Activated CD4-positive, alpha-beta T cell treated with anti-CD3 and anti-CD28 coated beads for 4 hours (primary cell): ENCODE measurements around the gene CNRIP1.
A peak's percentile ranks its signal among the peaks of the same experiment; 100 is the strongest.
"Not testable (repeated sequence)": the region's sequence is repeated elsewhere in the genome, so short reads cannot be mapped to it uniquely, and the experiment has no call there.

Experiments used
- DNase-seq, 2 donors: peaks; one replicate each; pipeline ENCODE4 v3.0.0-alpha.2; 2020

CNRIP1 gene, protein sequence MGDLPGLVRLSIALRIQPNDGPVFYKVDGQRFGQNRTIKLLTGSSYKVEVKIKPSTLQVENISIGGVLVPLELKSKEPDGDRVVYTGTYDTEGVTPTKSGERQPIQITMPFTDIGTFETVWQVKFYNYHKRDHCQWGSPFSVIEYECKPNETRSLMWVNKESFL

DNA sequence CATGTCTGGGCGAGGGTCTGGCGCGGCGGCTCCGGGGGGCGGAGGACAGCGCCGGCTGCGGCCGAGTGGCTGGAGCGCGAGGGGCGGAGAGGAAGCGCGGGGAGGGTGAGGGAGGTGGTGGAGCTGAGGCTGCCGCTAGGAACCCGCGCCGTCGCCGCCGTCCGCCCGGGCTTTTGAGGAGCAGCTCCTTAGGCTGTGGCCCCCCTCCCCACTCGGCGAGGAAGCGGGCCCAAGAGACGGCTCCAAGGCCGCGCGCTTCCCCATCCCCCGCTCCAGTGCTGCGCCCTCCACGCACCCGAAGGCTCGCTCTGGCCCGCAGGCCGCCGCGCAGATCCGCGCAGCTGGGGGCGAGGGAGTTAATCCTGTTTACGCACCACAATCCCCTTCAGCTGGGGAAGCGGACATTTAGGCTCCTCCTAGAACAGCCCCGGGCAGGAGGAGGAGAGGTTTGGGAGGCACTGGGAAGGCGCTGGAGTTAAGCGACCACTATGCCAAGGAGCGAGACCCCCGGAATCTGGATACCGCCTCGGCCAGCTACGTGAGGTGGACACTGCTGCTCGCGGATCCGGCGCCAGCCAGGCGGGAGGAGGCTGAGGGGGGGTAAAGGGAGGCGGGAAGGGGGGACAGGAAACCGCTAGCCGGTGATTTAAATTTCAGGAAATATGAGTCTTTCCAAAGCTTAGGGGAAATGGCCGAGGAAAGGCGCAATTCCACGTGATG is at the start of gene CNRIP1:
CNRIP1 (minus strand) TSS at position 552 of the 720 bp plus-strand sequence; CDS start at position 3, 549 bp downstream.
- DNase-seq: no peak

DNA sequence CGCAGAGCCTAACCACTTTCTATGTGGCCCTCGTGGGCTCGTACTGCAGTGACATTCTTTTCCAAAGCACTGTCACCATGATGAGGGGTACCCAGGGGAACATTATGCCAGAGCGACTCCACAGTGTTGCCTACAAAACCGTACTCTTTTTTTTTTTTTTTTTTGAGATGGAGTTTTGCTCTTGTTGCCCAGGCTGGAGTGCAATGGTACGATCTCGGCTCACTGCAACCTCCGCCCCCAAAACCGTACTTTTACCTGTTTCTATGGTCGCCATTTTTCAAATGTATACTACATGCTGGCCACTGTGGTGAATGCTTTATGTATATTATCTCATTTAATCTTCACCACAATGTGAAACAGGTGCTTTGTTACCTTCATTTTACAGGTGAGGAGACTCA is 49.6 kb upstream of the CNRIP1 start:
- DNase-seq: no peak

DNA sequence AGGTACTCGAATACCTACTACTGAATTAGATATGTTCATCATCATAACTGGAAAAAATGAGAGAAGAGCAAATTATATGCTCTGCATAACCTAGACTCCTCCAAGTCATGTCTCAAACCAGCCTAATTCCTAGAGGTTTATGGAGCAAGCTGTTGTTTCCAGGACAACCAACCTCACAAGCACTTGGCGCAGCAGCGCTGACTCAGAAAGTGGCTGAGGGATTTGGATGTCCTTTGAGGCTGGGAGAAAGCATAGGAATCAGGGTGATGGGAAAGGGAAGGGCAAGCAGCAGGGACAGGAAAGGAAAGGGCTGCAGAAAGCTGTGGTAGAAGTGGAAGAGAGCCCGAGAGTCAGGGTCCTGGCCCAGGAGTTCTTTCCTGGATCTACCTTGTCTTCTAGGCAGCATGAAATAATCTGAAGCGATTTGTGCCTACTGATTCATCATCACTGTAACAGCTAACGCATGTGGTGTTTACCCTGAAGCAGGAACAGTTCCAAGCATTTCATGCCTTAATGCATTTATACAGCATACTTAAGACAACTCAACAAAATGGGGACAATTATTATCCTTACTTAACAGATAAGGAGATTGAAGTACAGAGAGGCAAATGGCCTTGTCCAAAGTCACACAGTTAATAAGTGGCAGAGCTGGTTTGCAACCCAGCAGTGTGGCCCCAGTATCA is 49.0 kb upstream of the CNRIP1 start:
- no peak for DNase-seq

DNA sequence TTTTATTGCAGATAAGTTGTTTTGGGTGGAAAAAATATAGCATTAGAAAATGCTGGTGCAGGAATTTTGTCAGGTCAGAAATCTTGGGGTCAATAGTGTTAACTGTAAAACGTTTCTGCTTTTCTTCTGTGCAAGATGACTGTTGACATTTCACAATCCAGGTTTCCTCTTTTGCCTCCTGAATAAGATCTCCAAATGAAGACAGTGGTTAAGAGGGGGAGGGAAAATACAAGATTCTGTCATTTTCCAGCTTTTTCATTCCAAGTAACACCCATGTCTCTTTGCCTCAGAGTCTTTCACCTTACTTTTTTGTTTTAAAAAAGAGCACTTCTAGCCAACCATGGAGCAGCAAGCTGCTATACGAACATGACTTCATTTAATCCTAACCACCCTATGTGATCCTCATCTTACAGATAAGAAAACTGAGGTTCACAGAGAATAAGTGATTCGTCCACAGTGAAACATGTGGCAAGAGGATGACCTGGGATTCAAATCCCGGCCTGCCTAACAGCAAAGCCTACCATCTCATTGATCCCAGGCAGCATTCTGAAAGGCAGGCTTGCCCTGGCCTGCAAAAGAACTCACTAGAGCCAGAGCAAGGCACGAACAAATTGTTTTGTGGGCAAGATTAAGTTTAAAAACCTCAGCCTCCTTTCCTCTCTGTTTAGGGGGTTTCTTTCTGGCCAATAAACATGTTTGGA is 48.4 kb upstream of the CNRIP1 start:
- DNase-seq: no peak

DNA sequence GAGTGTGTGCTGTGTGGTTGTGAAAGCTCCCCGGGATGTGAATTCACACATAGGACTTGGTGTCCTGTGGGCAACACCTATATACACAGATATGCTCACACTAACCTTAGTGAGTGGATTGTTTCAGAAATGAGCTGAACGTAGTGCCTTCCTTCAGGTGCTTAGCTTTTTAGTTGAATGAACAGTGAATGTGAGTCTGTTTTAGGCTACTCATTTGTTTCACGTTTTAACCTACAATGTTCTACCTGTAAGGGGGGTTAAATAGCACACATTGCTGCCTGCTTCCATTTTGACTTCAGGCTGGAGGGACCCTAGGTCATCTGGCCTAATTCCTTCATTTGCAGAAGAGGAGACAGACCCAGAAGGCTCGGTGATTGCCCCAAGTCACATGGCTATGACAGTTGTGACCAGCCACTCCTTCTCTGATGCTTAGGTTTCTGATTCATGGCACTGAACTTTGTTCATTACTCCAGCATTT is 46.4 kb upstream of the CNRIP1 start:
- DNase-seq: no peak

DNA sequence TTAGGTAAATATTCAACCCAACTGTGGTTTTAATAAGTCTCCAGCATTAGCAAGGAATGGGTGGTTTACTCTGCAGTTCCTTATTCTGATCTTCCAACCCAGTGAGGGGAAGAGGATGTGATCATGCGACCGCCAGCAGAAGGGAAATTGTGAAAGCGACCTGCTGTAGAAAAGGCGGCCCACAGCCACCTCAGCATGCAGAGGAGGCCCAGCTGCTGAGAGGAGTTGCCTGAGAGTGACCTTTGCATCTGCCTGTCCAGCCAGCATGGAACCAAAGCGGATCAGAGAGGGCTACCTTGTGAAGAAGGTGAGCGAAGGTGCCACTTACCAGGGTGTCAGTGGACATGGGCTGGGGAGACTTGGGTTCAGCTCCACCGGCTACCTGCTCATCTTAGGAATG is 45.3 kb upstream of the CNRIP1 start, which contains the start of gene PLEK:
PLEK (plus strand) TSS at position 196 of the 400 bp plus-strand sequence; CDS start at position 266, 70 bp downstream.
- no peak for DNase-seq

DNA sequence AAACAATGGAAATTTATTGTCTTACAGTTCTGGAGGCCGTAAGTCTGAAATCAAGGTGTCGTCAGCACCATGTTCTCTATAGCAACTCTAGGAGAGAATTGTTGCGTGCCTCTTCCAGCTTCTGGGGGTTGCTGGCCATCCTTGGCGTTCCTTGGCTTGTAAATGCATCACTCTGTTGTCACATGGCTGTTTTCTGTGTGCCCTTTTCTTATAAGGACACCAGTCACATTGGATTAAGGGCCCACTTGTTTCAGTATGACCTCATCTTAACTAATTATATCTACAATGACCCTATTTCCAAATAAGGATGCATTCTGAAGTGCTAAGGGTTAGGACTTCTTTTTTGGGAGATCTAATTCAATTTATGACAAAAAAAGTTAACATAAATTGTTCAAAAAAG is 44.0 kb upstream of the CNRIP1 start:
- no peak for DNase-seq

DNA sequence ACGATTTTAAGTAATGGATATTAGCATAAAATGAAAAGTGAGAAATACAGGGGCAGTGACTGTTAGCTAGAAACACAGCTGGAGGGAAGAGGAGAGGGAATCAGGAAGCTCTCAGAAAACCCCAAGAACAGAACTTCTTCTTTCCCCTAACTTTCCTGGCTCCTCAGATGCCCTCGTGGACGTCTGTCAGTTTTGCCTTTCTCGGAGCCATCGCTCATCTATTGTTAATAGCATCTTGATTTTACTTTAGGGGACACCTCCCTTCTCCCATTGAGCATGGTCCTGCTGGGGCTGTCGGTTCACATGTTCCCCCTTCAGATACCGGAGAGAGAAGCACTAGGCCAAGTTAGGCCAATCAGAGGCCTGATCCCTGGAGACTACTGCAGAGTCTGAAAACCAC is 43.0 kb upstream of the CNRIP1 start:
- DNase-seq: no peak

DNA sequence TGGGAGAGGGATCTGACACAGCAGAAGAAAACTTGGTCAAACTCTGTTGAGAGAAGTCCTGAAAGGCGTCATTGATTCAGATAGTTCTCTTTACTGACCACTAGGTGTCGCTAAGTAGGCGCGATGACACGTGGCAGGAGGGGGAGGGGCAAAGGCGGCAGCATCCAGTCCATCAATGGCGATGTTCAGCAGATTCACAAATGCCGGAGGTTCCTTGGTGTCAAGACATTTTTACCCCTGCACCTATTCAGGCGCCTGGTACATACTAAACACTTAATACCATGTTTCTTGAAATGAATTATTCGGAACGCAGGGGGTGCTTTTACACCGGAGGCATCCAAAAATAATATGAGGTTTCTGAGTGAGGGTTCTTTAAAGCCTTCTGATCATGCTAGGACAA is 42.3 kb upstream of the CNRIP1 start:
- peak; percentile 84 to 86 for DNase-seq

DNA sequence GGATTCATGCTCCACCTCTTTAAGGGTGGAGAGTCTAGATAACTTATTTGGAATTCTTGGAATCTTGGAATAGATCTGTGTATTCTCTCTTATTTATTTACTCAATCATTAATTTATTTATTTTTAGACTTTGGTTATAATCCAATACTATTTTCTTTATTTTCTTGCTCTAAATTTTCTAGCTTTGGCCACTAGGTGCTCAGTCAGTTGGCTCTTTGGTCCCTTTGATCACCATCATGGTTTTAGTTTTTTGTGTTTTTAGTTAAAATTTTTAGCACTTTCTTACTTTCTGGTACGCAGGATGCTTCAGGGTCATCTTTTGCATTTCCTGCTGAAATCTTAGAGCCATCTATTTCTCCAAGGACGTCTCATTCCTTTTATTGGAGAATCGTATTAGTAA is 40.1 kb upstream of the CNRIP1 start:
- DNase-seq: no peak

DNA sequence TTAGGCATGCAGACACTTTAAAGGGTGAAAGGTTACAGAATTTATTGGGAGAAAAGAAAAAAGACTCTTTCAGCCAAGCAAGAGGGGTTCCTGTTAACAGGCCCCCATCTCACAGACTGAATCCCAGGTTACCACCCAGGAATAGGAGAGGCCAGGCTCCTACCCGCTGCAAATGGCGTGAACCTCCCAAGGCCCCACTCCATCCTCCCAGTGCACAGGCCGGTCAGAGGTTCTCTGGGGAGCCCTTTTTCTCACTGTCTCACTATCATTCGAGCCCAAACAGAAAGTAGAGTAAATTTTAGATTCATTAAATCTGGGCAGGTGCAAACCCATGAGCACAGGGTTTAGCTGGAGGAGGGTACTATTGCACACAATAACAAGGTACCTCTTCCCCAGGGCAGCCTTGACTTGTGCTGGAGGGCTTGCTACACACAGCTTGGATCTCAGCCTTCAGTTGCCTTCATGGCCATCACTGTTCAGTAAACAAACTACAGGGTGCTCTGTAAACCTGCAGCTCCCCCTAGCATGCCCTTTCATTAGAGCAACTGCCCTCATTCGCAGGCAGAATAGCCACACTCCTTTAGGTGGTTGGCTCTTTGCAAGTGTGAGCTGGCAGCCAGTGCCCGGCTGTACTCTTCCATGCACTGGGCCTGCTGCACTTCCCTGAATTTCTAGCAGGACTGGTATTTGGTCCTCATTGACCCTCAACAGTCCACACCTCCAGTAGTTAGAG is 38.0 kb upstream of the CNRIP1 start:
- DNase-seq: no peak

DNA sequence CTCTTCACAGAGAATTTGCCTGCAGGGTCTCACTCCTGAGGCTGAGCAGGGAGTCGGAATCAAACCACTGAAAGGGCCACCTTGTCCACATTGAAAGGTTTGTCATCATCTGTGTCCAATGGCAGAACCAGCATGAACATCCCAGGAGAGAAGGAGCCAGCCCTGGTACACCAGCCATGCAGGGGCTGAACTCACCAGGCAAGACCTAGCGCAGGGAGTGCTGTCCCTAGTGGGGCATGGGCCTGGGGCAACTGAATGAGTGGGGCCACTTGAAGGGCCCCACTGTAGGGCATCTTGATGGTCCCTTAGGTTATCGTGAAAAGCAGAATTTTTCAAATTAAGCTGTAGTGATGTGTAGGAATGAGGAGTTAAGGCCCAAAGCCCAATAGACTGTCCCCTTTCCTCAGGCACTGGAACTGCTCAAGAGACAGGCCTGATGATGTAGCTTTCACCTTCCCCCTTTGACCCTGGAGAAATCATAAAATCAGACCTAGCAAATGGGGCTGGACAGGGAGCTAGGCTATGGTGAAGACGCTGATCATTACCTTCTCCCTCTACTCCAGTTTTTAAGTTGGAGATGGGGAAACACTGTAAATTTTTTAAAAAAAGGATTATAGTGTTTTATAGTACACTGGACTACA is 37.0 kb upstream of the CNRIP1 start:
- no peak for DNase-seq

DNA sequence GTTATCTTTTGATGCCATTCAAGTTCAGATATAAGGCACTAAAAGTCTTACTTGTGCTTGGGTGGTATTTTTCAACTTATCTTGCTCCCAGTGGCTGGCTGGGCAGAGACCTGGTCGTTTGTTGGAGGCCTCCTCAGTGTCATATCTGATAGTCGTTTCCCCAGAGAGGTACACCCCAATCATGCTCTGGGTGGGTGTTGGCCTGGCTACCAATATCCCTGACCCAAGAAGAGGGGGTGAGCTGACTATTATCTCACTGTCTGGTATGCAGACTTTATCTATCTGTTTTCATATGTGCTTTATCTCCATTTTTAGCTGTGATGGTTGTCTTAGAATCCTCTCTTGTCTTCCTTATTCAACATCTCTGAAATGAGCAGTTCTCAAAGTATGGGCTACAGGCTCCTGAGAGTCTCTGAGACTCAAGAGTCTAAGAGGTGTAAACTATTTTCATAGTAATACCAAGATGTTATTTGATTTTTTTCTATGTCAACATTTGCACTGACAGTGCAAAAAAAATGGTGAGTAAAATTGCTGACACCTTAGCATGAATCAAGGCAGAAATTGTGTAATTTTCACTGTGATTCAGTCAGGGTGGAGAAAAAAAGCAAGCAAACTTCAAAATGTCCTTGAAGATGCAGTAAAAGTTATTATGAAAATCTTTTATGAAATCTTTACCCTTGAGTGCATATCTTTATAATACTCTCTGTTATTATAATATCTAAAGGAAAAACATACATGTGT is 33.1 kb upstream of the CNRIP1 start:
- DNase-seq: no peak

DNA sequence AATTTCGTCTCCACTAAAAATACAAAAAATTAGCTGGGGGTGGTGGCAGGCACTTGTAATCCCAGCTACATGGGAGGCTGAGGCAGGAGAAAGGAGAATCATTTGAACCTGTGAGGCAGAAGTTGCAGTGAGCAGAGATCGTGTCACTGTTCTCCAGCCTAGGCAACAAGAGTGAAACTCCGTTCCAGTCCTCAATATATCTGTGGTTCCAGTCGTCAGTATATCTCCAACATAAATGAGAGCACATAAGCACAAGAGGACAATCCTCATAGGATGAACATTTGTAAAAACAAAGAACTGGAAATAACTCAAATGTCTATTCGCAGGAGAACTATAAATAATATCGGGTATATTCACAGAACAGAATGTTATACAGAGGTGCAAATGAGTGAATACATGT is 32.2 kb upstream of the CNRIP1 start:
- no peak for DNase-seq

DNA sequence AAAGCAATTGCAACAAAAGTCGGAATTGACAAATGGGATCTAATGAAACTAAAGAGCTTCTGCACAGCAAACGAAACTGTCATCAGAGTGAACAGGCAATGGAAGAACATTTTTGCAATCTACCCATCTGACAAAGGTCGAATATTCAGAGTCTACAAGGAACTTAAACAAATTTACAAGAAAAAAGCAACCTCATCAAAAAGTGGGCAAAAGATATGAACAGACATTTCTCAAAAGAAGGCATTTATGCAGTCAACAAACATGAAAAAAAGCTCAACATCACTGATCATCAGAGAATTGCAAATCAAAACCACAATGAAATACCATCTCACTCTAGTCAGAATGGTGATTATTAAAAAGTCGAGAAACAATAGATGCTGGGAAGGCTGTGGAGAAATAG is 29.3 kb upstream of the CNRIP1 start:
- not testable (repeated sequence) for DNase-seq

DNA sequence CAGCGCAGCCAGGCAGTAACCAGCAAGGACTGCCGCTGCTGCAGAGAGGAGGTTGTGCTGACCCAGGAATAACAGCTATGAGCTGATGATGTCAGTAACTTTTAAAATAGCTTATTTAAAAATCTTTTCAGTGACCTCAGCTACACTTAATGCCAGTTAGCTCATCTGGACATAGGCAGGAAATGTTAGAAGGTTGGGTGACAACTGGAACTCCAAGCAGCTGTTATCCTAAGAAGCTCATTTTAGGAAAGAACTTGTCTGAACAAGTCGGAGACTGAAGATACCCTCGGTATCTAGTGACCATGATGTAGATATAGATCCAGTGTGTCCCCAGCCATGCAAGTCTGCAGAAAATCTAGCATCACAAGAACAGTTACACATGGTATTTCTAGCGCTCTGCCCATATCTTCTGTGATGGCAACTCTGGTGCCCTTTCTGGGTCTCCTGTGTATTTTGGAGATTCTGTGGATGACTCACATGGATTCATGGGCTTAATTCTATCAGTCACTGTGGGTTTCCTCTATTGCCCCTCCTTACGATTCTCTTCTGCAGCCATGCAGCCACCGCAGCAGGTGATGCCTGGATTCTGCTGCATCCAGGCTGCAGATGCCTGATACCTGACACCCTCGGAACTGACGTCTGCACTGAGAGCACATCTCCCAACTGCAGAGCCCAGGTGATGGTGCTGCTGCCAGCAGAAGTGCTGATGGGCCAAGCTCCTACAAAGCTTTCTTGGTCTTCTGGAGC is 25.6 kb upstream of the CNRIP1 start:
- no peak for DNase-seq

DNA sequence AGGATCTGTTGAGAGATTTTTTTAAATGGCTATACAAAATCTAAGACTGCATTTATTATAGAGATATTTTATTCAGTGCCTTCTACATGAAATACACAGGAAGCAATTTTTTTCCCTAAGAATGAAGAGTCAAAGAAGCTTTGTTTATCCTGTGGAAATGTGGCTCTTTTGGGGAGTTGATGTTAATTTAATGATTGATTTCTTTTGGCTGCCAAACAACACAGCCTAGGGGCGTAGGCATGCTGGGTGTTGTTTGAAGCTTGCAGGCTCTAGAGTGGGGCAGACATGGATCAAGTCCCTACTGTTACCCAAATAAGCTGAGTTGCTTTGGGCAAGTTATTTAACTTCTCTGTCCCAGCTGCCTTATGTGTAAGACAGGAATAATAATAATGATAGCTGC is 24.3 kb upstream of the CNRIP1 start:
- no peak for DNase-seq

DNA sequence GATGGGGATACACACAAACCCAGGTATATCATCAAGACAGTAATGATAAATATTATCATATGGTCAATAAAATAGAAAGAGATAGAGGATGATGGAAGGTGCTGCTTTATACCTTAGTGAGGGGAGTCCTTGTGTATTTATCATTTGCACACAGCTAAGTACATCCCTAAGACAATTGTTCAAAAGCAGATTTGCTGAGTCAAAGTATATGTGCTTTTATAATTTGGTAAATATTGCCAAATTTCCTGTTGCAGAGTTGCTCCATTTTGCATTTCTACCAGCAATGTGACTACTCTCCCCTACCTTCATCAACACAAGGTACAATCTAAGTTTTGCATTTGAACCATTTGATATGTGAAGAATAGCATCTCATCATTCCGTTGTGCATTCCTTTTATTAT is 22.7 kb upstream of the CNRIP1 start:
- no peak for DNase-seq

DNA sequence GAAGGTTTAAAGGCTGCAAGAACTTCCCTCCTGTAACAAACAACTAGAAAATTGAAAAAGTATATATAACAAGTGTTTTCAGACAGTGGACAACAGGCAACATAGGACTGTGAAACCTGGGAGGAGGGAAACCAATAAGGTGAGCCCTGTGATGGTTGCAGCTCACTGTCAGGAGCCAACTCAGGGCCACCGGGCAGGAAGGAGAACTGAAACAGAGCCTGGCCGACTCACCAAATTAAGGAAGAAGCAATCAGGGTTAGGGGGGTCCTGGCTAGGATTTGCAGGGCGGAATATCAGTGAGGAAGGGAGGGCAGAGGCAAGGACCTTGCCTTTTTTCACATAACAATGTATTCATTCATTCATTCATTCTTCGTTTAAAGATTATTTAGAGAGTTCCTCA is 21.8 kb upstream of the CNRIP1 start:
- DNase-seq: no peak

DNA sequence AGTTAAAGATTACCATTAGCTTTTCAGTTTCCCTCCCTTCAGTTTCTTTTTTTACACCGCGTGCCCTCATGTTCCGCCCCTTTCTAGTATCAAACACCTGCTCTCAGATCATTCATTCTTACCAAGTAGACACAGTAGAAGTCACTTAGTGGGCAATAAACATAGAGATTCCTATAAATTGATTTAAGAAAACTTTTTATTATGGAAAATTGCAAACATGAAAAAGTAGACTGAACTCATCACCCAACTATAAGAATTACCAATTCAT is 21.2 kb upstream of the CNRIP1 start:
- DNase-seq: no peak
